Keratinocyte (primary cell): ENCODE data around the gene MAGI2. TPM values are rescaled to one million over a fixed set of nuclear protein-coding genes. Genes with fewer than 3 reads are reported as not detected.

ENCODE experiments used
- DNase-seq: peaks from one replicate; pipeline ENCODE4 v3.0.0-alpha.2; 2011; ENCODE audit warnings: low read depth, missing footprints, low spot score
- FAIRE-seq: peaks from 2 replicates; lab custom pipeline; 2011; peaks lifted over from hg19 to GRCh38; lab: Jason Lieb, UNC
- H2AFZ ChIP-seq: 2 replicates; pipeline ENCODE4 v1.6.0; 2012; ENCODE audit warnings: low read length, control low read depth, inconsistent platforms; ENCODE audit not compliant: control insufficient read depth
- H3K27ac ChIP-seq: 2 replicates; pipeline ENCODE4 v1.5.1; 2011; ENCODE audit warnings: low read length; ENCODE audit not compliant: control insufficient read depth, insufficient read depth
- H3K27me3 ChIP-seq: 3 replicates; pipeline ENCODE4 v1.6.0; 2011; ENCODE audit warnings: low read length; ENCODE audit not compliant: control insufficient read depth, insufficient read depth; ENCODE audit errors: extremely low read depth
- H3K36me3 ChIP-seq, 2 experiments: 2 replicates in 1 of 2; 3 replicates in 1 of 2; pipeline ENCODE4 v1.5.1; 2011; ENCODE audit warnings: low read length in 2 of 2, mild to moderate bottlenecking in 1 of 2; ENCODE audit not compliant: control insufficient read depth in 2 of 2, insufficient read depth in 2 of 2; ENCODE audit errors: extremely low read depth in 1 of 2
- H3K4me1 ChIP-seq: 3 replicates; pipeline ENCODE4 v1.5.1; 2011; ENCODE audit warnings: low read length; ENCODE audit not compliant: control insufficient read depth, insufficient read depth; ENCODE audit errors: extremely low read depth
- H3K4me2 ChIP-seq: 3 replicates; pipeline ENCODE4 v1.6.0; 2011; ENCODE audit warnings: low read depth, low read length; ENCODE audit not compliant: control insufficient read depth, insufficient read depth; ENCODE audit errors: extremely low read depth
- H3K4me3 ChIP-seq, 3 experiments: fragments of 200-600 bp in 1 of 3; sonication (generic) in 1 of 3; 2 replicates in 2 of 3; 3 replicates in 1 of 3; pipeline ENCODE4 v1.5.1; 2011 to 2016; ENCODE audit warnings: low read length in 3 of 3, mild to moderate bottlenecking in 3 of 3, control low read depth in 2 of 3, inconsistent platforms in 1 of 3, low read depth in 1 of 3, mixed read lengths in 1 of 3, mixed run types in 1 of 3, moderate library complexity in 1 of 3; ENCODE audit not compliant: control insufficient read depth in 2 of 3, insufficient read depth in 2 of 3; ENCODE audit errors: extremely low read depth in 1 of 3
- H3K79me2 ChIP-seq: 2 replicates; pipeline ENCODE4 v1.6.0; 2012; ENCODE audit warnings: low read length; ENCODE audit not compliant: control insufficient read depth, insufficient read depth
- H3K9ac ChIP-seq: 3 replicates; pipeline ENCODE4 v1.6.0; 2011; ENCODE audit warnings: low read length; ENCODE audit not compliant: control insufficient read depth, insufficient read depth; ENCODE audit errors: extremely low read depth
- H3K9me1 ChIP-seq: 3 replicates; pipeline ENCODE4 v1.6.0; 2011; ENCODE audit warnings: low read length; ENCODE audit not compliant: control insufficient read depth, insufficient read depth; ENCODE audit errors: extremely low read depth
- H3K9me3 ChIP-seq: 2 replicates; pipeline ENCODE4 v1.5.1; 2012; ENCODE audit warnings: low read depth, low read length; ENCODE audit not compliant: control insufficient read depth
- H4K20me1 ChIP-seq: 3 replicates; pipeline ENCODE4 v1.6.0; 2011; ENCODE audit warnings: low read length; ENCODE audit not compliant: control insufficient read depth, insufficient read depth; ENCODE audit errors: extremely low read depth
- CTCF ChIP-seq, 3 experiments: IDR thresholded peaks in 1 of 3; conservative IDR thresholded peaks in 1 of 3; optimal IDR thresholded peaks in 1 of 3; 2 replicates in 2 of 3; 3 replicates in 1 of 3; pipeline versions ENCODE3 to v1.5.1; 2011; ENCODE audit warnings: low read length in 3 of 3, mild to moderate bottlenecking in 3 of 3, moderate library complexity in 2 of 3, control low read depth in 1 of 3, inconsistent platforms in 1 of 3; ENCODE audit not compliant: insufficient read depth in 2 of 3; ENCODE audit errors: extremely low read depth in 1 of 3
- EZH2 ChIP-seq: IDR thresholded peaks from one replicate; pipeline ENCODE4 v1.6.1; 2012; ENCODE audit warnings: inconsistent platforms, mild to moderate bottlenecking, low read length, moderate library complexity
- dilution Hi-C: fragments of 300-500 bp; cut with MboI; formaldehyde crosslinking; loops from one replicate; pipeline ENCODE4 v1.7.0; 2020; ENCODE audit warnings: low sequenced_read_pairs; ENCODE audit not compliant: extremely low pct_ligation_motif_present
- polyA plus RNA-seq, 5 experiments: library from polyadenylated mRNA; depleted of rRNA in 3 of 5; stranded (reverse) in 3 of 5; stranded (forward) in 1 of 5; unstranded in 1 of 5; fragments of >200 nt; gene quantifications; 1 replicate in 1 of 5; 2 replicates in 3 of 5; 3 replicates in 1 of 5; pipeline versions ENCODE4 v1.2.1 to v1.2.3, GENCODE V29; 2011 to 2012; ENCODE audit warnings: missing spikeins in 2 of 5, low read depth in 1 of 5, low replicate concordance in 1 of 5

Gene MAGI2
- polyA plus RNA-seq, 1 donor (not counting 4 experiments of a cell fraction or from before 2014, with no cell fraction given): 0.07 TPM

GRCh38 chr7:78218876-78219275, 1234.6 kb downstream of the MAGI2 start:
- Histone ChIP-seq H3K9ac (no peak overlapping the region), H3K27ac (no peak overlapping the region), H3K9me3 (no peaks in the 10 kb centered on the region), H3K79me2 (no peaks in the 10 kb centered on the region), H3K4me1 (no peaks in the 10 kb centered on the region), H4K20me1 (no peaks in the 10 kb centered on the region), H3K27me3 (no peaks in the 10 kb centered on the region), H3K9me1 (no peaks in the 10 kb centered on the region), H2AFZ (no peak overlapping the region), H3K4me2 (no peak overlapping the region), H3K4me3 (no peak overlapping the region), H3K36me3 (no peaks in the 10 kb centered on the region)
- FAIRE-seq (no peak), DNase-seq (no peak)
- dilution Hi-C loops: no loop called here
- TF ChIP-seq CTCF (optimal IDR thresholded peaks at IDR 0.05 in 1 of 3, IDR thresholded peaks at IDR 0.05 in 1 of 3, conservative IDR thresholded peaks at IDR 0.05 in 1 of 3; ENCODE audit: extremely low read depth in 1 of 3, insufficient read depth in 2 of 3, low read length in 3 of 3) (no peak), EZH2 (no peak)

- no peaks in the 10 kb centered on the region for H3K27me3 ChIP-seq
- DNase-seq: no peak
These were observed 1235.4 kb downstream of the MAGI2 start for GRCh38 chr7:78218051-78218450.

More at GRCh38 chr7:78218051-78218450, 1235.4 kb downstream of the MAGI2 start:
- TF ChIP-seq EZH2 (no peak), CTCF (optimal IDR thresholded peaks at IDR 0.05 in 1 of 3, IDR thresholded peaks at IDR 0.05 in 1 of 3, conservative IDR thresholded peaks at IDR 0.05 in 1 of 3; ENCODE audit: extremely low read depth in 1 of 3, insufficient read depth in 2 of 3, low read length in 3 of 3) (no peak)
- dilution Hi-C loops: no loop called here
- no peaks in the 10 kb centered on the region for H3K9me1 ChIP-seq
- H3K4me2 ChIP-seq: no peak overlapping the region
- H4K20me1 ChIP-seq: no peaks in the 10 kb centered on the region
- H3K36me3 ChIP-seq: no peaks in the 10 kb centered on the region
- H3K27ac ChIP-seq: no peak overlapping the region
- no peaks in the 10 kb centered on the region for H3K9me3 ChIP-seq
- H3K79me2 ChIP-seq: no peaks in the 10 kb centered on the region
- no peak overlapping the region for H3K9ac ChIP-seq
- no peak for FAIRE-seq
- no peaks in the 10 kb centered on the region for H3K4me1 ChIP-seq
- H2AFZ ChIP-seq: no peak overlapping the region
- no peak overlapping the region for H3K4me3 ChIP-seq
